Motor neuron (in vitro differentiated cells): ENCODE measurements around the gene TBCC. TPM values are rescaled to one million over a fixed set of nuclear protein-coding genes. Genes with fewer than 3 reads are reported as not detected.
"Not testable (repeated sequence)": the region's sequence is repeated elsewhere in the genome, so short reads cannot be mapped to it uniquely, and the experiment has no call there.

Source experiments
- ATAC-seq, 8 experiments: fragments of 200-7000 bp; cut with Tn5 transposase; replicated peaks in 6 of 8; 2 replicates each; pipeline ENCODE4 v1.8.0; 2021; ENCODE audit warnings: mild to moderate bottlenecking in 8 of 8, moderate library complexity in 8 of 8
- H3K27ac ChIP-seq, 2 donors: fragments of 250-450 bp; sonication (Bioruptor Pico); 2 replicates each; pipeline ENCODE4 v1.9.0; 2021; ENCODE audit warnings: antibody characterized with exemption in 2 of 2, mild to moderate bottlenecking in 2 of 2, moderate library complexity in 1 of 2
- H3K4me1 ChIP-seq, 2 donors: fragments of 250-450 bp; sonication (Bioruptor Pico); replicated peaks in 1 of 2; 2 replicates each; pipeline ENCODE4 v1.6.1; 2021; ENCODE audit warnings: antibody characterized with exemption in 2 of 2, mild to moderate bottlenecking in 2 of 2, moderate library complexity in 1 of 2
- H3K4me3 ChIP-seq, 5 donors: fragments of 250-450 bp; sonication (Bioruptor Pico); 2 replicates each; pipeline ENCODE4 v1.9.0; 2021; ENCODE audit warnings: antibody characterized with exemption in 5 of 5, mild to moderate bottlenecking in 5 of 5, moderate library complexity in 4 of 5
- WGBS, 10 experiments: fragments of 450-650 bp; shearing (Covaris generic); methylation state at CpG; one replicate each; pipeline ENCODE4 v1.0.0; 2022; 5-methylcytosine and 5-hydroxymethylcytosine counted together
- in situ Hi-C, 9 experiments: fragments of 400-800 bp; cut with MboI; loops; one replicate each; pipeline ENCODE4 v1.15.0; 2021; ENCODE audit warnings: low sequenced_read_pairs in 9 of 9, low pct_unique_long_range_greater_than_20kb in 2 of 9; ENCODE audit not compliant: unreplicated experiment in 9 of 9
- total RNA-seq, 8 experiments: library from RNA; unstranded; fragments of 300-600 nt; gene quantifications; 2 replicates each; pipeline versions ENCODE4 v1.2.3 to v1.2.4, GENCODE V29; 2022

TBCC gene
- total RNA-seq, 8 experiments from 2014 or later, result 24.5 to 47.9 (median 34.5) TPM

DNA sequence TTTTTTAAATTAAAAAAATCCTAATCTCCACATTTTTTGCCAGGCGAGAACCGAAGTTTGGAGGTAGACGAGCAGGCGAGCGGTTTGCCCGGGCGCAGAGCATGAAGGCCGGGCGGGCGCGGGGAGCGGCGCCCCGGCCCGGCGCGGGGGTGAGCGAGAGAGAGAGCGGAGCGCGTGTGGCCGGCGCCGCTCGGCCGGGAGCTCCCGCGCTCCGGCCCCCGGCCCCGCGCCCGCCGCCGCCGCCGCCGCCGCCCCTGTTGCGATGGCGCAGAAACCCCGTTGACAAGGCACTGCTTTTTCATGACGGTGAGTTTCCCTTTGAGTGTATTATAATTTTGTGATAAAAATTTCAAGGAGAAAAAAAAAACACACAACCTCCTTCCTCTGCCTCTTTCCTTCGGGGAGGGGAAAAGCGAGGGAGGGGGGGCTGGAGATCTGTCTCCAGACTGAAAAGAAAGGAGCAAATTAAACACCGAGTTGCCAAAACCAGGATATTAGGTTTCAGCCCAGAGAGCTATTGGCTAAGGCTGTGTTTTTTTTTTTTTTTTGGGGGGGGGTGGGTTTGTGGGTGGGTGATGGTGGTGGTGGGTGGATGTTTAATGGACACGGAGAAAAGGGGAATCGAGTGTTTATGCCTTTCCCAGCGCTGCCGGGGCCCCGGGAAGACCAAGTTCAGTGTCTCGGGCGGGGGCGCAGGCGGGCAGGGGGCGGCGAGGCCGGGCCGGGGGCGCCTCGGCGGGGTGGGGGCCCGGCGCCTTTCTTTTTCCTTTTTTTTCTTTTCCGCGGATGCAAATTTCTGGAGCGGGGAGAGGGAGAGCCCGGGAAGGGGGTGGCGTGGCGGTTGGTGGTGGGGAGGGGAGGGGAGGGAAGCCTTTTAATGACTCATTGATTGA, 36.1 kb upstream of the TBCC start, which contains the start of gene BICRAL:
Gene BICRAL, plus strand, starts transcription at position 257 of the 893 bp plus-strand sequence. CDS start 39,971 bp downstream, outside the sequence.
- peak within 1 kb of the TSS; percentile 99 to 100 for H3K27ac ChIP-seq
- H3K4me1 ChIP-seq, result peaks cover 20 to 23% of the 10 kb centered on the region in 2 donors
- peak within 1 kb of the TSS; percentile 76 to 99 (median 92) for H3K4me3 ChIP-seq
- 0 to 4% (median 1%) methylated on average over 1 to 8 of the region's 70 CpGs; no CpG with 5 or more reads in 6 of the 10 experiments for WGBS, 10 experiments
- ATAC-seq, result peak; percentile 8 to 58 (median 49)
- in situ Hi-C loops, result no loop called here

DNA sequence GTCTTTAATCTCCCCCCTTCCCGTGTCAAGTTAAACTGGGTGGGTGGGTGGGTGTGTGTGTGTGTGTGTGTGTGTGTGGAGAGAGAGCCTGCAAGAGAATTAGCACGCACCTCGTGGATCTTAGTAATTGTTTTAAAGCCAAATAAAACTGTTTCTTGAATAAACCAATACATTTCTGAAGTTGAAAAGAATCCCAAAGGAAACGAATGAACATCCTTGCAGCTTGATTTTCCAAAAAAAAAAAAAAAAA, 35.6 kb upstream of the TBCC start:
- peak overlapping the region; percentile 76 to 99 (median 92) for H3K4me3 ChIP-seq
- H3K27ac ChIP-seq, result peak overlapping the region; percentile 99 to 100
- H3K4me1 ChIP-seq, result peaks cover 14 to 18% of the 10 kb centered on the region in 2 donors
- no peak for ATAC-seq
- WGBS, 10 experiments, result 0 to 25% (median 5%) methylated on average over 1 to 2 of the region's 4 CpGs; no CpG with 5 or more reads in 6 of the 10 experiments
- in situ Hi-C loops, result no loop called here

DNA sequence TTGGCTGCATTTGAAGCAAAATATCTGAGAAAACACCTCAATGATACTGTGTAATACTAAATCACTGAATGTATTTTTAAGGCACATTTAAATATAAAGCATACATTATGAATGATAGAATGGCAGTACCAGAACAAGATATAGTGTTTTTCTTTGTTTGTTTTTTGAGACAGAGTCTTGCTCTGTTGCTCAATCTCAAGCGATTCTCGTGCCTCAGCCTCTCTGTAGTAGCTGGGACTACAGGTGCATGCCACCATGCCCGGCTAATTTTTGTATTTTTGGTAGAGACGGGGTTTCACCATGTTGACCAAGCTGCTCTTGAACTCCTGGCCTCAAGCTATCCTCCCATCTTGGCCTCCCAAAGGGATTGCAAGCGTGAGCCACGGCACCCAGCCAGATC, 33.6 kb upstream of the TBCC start:
- in situ Hi-C loops, result no loop called here
- ATAC-seq, result no peak
- no peak overlapping the region for H3K27ac ChIP-seq
- WGBS, 10 experiments, result 93 to 100% (median 96%) methylated on average over 3 to 6 of the region's 6 CpGs; no CpG with 5 or more reads in 3 of the 10 experiments
- H3K4me3 ChIP-seq, result no peak overlapping the region
- peaks cover 0 to 2% of the 10 kb centered on the region in 2 donors for H3K4me1 ChIP-seq

- H3K4me3 ChIP-seq, result no peak overlapping the region
- 50 to 100% (median 75%) methylated on average over 1 to 2 of the region's 2 CpGs; no CpG with 5 or more reads in 3 of the 10 experiments for WGBS, 10 experiments
- in situ Hi-C loops, result no loop called here
- no peak for ATAC-seq
- no peak overlapping the region for H3K27ac ChIP-seq
- H3K4me1 ChIP-seq, result peaks cover 0 to 2% of the 10 kb centered on the region in 2 donors
Measured at GRCh38 chr6:42778122-42778521, 32.2 kb upstream of the TBCC start.

GRCh38 chr6:42777126-42777822, 31.4 kb upstream of the TBCC start:
- no peak overlapping the region for H3K4me3 ChIP-seq
- peak in 3 of 8 experiments; percentile 35 to 43 (median 43) for ATAC-seq
- 50 to 100% (median 60%) methylated on average over 1 to 2 of the region's 2 CpGs; no CpG with 5 or more reads in 3 of the 10 experiments for WGBS, 10 experiments
- peaks cover 0 to 2% of the 10 kb centered on the region in 2 donors for H3K4me1 ChIP-seq
- in situ Hi-C loops, result no loop called here
- H3K27ac ChIP-seq, result no peak overlapping the region

DNA sequence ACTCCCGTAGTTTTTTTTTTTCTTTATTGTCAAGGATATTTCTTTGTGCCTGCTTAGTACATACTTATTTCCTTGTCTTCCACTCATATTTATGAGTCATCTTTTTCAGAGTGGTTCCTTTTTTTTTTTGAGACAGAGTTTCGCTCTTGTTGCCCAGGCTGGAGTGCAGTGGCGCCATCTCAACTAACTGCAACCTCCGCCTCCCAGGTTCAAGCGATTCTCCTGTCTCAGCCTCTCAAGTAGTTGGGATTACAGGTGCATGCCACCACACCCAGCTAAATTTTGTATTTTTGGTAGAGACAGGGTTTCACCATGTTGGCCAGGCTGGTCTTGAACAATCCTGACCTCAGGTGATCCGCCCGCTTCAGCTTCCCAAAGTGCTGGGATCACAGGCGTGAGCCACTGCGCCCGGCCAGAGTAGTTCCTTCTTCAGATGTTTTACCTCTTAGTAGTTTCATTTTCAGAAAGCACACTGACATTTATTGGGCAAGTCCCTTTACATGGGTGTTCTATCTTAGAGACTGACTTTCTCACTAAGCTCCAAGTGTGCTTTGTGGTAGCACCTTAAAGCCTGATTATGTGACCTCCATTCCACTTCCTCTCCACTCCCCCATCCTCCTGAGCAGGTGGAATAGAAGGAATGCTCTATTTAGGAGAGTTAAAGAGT, 29.1 kb upstream of the TBCC start:
- in situ Hi-C loops, H3K4me3 ChIP-seq, H3K27ac ChIP-seq, ATAC-seq: not testable (repeated sequence)
- peaks cover 12% of the 10 kb centered on the region in 2 donors for H3K4me1 ChIP-seq
- WGBS, 10 experiments, result 83 to 100% (median 95%) methylated on average over 1 to 8 of the region's 10 CpGs

DNA sequence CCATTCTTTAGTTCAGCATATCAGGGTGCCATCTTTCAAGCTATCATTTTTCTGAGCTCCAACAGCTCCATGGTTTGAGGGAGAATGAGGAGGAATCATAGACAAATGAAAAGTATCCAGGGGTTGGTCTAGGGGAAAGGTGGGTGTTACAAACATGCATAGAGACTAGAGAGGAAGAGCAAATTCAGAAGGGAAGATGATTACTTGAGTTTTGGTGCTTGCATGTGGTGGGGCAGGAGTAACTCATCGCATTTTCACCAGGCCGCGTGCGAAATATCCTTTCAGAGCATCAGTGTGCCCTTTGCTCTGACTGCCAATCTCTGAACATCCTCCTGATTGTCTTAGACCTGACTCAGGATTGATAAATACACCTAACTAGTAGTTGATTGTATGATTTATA, 28.3 kb upstream of the TBCC start:
- H3K4me1 ChIP-seq, result peaks cover 12% of the 10 kb centered on the region in 2 donors
- H3K27ac ChIP-seq, result no peak overlapping the region
- no peak for ATAC-seq
- in situ Hi-C loops, result no loop called here
- 86 to 100% (median 98%) methylated on average over 1 to 4 of the region's 4 CpGs; no CpG with 5 or more reads in 3 of the 10 experiments for WGBS, 10 experiments
- no peak overlapping the region for H3K4me3 ChIP-seq

GRCh38 chr6:42771741-42772100, 25.8 kb upstream of the TBCC start:
- H3K27ac ChIP-seq, result no peak overlapping the region
- peak in 3 of 8 experiments; percentile 40 to 62 (median 53) for ATAC-seq
- no peak overlapping the region for H3K4me3 ChIP-seq
- in situ Hi-C loops, result no loop called here
- peaks cover 12% of the 10 kb centered on the region in 2 donors for H3K4me1 ChIP-seq
- 6 to 80% (median 45%) methylated on average over 1 to 3 of the region's 3 CpGs; no CpG with 5 or more reads in 2 of the 10 experiments for WGBS, 10 experiments

- Histone ChIP-seq H3K4me3 (no peak overlapping the region), H3K4me1 (peaks cover 12% of the 10 kb centered on the region in 2 donors), H3K27ac (no peak overlapping the region)
- ATAC-seq, result no peak
- WGBS, 10 experiments, result 83 to 100% (median 92%) methylated on average over 1 to 2 of the region's 2 CpGs; no CpG with 5 or more reads in 3 of the 10 experiments
- in situ Hi-C loops, result no loop called here
Measured at GRCh38 chr6:42769836-42770235, 23.9 kb upstream of the TBCC start.

DNA sequence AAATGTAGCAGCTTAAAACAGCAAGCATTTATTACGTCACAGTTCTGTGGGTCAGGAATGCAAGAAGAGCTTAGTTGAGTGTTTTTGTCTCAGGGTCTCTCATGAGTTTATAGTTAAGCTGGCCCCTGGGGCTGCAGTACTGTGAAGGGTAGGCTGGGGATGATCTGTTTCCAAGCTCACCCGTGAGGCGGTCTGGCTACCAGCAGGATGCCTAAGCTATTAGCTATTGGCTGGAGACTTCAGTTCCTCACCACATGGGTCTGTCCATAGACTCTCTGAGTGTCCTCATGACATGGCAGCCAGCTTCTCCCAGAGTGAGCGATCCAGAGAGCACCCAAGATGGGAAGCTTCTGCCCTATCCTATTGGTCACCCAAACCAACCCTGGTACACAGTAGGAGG, 23.1 kb upstream of the TBCC start:
- Histone ChIP-seq H3K4me3 (no peak overlapping the region), H3K4me1 (peaks cover 12% of the 10 kb centered on the region in 2 donors), H3K27ac (no peak overlapping the region)
- in situ Hi-C loops, result no loop called here
- no peak for ATAC-seq
- WGBS, 10 experiments, result 87 to 100% (median 100%) methylated on average over 1 to 4 of the region's 4 CpGs; no CpG with 5 or more reads in 3 of the 10 experiments

- no peak overlapping the region for H3K4me3 ChIP-seq
- no peak overlapping the region for H3K27ac ChIP-seq
- WGBS, 10 experiments, result 0 to 93% (median 80%) methylated on average over 1 to 4 of the region's 5 CpGs; no CpG with 5 or more reads in 3 of the 10 experiments
- in situ Hi-C loops, result no loop called here
- H3K4me1 ChIP-seq, result peaks cover 13 to 14% of the 10 kb centered on the region in 2 donors
- ATAC-seq, result peak in 2 of 8 experiments; percentile 32 to 58
Measured at GRCh38 chr6:42766163-42766670, 20.3 kb upstream of the TBCC start.

DNA sequence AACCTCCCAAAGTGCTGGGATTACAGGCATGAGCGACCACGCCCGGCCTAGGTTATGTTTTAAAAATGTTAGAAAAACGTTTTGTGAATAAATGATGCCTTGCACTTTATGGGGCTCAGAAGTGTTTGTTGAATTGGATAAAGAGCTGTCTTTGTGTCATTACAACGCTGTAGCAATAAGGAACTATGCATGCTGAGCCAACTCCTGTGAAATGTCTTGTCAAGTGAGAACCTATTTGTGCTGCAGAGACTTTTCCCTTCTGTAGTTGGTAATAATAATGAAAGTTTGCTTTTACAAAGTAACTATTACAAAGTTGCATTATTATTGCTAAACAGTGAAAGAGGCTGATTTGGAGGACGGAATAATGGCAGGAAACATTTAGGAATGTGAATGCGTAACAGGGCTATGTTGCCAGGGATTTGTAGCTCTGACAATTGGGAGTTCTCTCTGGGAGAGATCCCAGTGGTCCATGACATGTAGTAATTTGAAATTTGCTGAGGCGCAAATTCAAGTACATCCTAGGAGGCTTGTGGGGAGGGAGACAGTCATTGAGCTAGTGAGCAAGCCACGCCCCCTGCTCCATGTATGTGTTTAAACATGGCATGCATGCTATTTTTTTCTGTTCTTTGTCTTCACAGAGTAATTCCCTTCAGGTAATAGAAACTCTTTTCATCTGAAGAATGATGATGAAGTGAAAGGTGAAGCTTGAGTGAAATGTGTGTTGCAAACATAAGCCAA, 19.2 kb upstream of the TBCC start:
- no peak overlapping the region for H3K4me3 ChIP-seq
- ATAC-seq, result no peak
- no peak overlapping the region for H3K27ac ChIP-seq
- peaks cover 6 to 7% of the 10 kb centered on the region in 2 donors for H3K4me1 ChIP-seq
- WGBS, 10 experiments, result 60 to 100% (median 83%) methylated on average over 1 to 9 of the region's 9 CpGs
- in situ Hi-C loops, result no loop called here
